ENCODE results near the gene WSCD2. TPM values are rescaled to one million over a fixed set of nuclear protein-coding genes. Genes with fewer than 3 reads are reported as not detected.

WSCD2 gene
- total RNA-seq, 1 donor from 2014 or later = not detected

DNA sequence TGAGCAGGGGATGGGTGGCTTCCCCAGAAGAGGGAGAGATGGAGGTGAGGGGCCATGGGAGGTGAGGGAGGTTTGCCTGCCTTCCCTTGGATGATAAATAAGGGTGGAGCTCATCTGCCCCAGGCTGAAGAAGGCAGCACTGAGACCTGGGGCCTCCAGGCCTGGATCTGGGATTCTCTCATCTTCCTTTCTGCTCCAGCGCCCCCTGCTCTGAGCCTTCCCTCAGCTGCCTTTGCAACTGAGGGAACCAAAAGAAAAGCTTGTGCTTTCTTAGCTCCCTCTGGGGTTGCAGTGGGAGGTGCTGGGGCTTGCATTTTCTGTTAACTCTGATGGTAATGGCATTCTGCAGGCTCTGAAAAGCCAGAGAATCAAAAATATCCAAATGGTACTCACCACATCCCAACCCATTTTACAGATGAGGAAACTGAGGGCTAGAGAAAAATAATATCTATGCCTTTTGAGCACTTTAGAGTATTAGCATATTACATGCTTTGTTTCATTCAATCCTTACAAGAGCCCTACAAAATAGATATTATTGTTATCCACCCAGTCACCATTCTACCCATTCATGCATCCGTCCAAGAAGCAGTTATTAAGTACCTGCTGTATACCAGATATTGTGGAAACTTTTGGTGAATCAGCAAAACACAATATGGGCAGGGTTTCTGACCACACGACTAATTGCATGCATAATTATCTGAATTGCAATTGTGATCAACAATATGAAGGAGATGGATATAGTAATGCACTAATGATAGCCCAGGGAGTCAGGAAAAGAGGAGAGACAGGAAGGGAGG, 102.2 kb downstream of the WSCD2 start:
- H3K27ac Mint-ChIP-seq = no peak overlapping the region
- intact Hi-C loops (cut with micrococcal nuclease) = no loop called here
- no peaks in the 10 kb centered on the region for H3K9me3 Mint-ChIP-seq
- no peaks in the 10 kb centered on the region for H3K27me3 Mint-ChIP-seq (ENCODE audit: insufficient read depth)
- no peak overlapping the region for H3K4me3 Mint-ChIP-seq
- no peaks in the 10 kb centered on the region for H3K4me1 Mint-ChIP-seq (ENCODE audit: low read depth)
- no peak for DNase-seq (ENCODE audit: low spot score)
- H3K36me3 Mint-ChIP-seq (ENCODE audit: low read depth) = no peaks in the 10 kb centered on the region

DNA sequence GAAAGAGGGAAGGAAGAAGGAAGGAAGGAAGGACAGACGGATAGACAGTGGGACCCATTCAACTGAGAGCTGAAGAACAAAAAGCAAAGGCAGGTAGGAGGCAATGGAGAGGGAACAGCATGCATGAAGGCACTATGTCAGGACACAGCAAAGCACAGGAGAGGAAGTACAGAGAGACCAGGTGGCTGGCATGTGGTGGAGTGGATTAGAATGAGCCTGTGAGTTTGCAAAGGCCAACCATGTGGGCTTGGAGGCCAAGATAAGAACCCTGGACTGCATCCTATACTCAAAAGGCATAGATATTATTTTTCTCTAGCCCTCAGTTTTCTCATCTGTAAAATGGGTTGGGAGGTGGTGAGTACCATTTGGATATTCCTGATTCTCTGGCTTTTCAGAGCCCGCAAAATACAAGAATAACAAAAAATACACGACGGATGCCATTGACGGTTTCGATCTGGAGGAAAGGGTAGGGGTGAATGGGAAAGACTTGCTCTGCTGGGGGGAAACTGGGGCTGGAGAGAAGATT, 102.9 kb downstream of the WSCD2 start:
- Mint-ChIP-seq H3K4me3 (no peak overlapping the region), H3K9me3 (no peaks in the 10 kb centered on the region), H3K36me3 (ENCODE audit: low read depth) (no peaks in the 10 kb centered on the region), H3K4me1 (ENCODE audit: low read depth) (no peaks in the 10 kb centered on the region), H3K27me3 (ENCODE audit: insufficient read depth) (no peaks in the 10 kb centered on the region), H3K27ac (no peak overlapping the region)
- intact Hi-C loops (cut with micrococcal nuclease) = no loop called here
- no peak for DNase-seq (ENCODE audit: low spot score)

DNA sequence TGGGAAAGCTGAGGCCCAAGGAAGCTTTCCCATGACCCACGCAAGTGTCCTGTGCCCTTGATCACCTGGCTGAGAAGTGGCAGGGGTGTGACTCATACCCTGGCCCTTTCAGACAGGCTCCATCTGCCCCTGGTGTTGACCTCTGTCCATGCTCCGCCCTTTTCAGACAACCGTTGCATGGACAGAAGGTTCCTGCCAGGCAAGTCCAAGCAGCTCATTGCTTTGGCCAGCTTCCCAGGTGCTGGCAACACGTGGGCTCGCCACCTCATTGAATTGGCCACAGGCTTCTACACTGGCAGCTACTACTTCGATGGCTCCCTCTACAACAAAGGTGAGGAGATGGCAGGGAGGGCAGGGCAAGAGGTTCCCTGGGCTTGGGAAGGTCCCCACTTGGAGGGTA, 103.5 kb downstream of the WSCD2 start:
- Mint-ChIP-seq H3K27me3 (ENCODE audit: insufficient read depth) (no peaks in the 10 kb centered on the region), H3K4me1 (ENCODE audit: low read depth) (no peaks in the 10 kb centered on the region), H3K36me3 (ENCODE audit: low read depth) (no peaks in the 10 kb centered on the region), H3K4me3 (no peak overlapping the region), H3K27ac (no peak overlapping the region), H3K9me3 (no peaks in the 10 kb centered on the region)
- intact Hi-C loops (cut with micrococcal nuclease) = no loop called here
- DNase-seq (ENCODE audit: low spot score) = no peak

DNA sequence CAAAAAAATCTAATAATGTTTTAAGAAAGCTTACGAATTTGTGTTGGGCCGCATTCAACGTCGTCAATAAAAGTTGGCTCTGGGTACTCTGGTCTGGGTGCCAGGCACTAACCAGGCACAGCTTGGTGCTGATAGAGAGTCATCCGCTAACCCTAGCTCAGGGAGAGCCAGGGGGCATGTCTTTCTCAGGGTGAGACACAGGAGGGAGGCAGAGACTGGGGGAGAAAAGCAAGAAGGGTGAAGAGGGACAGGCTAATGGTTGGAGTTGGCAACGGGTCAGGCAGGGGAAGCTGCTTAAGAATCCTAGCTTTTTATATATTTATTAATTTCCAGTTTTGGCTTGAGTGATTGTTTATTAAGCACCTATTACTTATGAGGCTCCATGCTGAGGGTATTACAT, 105.1 kb downstream of the WSCD2 start:
- Mint-ChIP-seq H3K4me1 (ENCODE audit: low read depth) (no peaks in the 10 kb centered on the region), H3K9me3 (no peaks in the 10 kb centered on the region), H3K4me3 (no peak overlapping the region), H3K27me3 (ENCODE audit: insufficient read depth) (no peaks in the 10 kb centered on the region), H3K27ac (no peak overlapping the region), H3K36me3 (ENCODE audit: low read depth) (no peaks in the 10 kb centered on the region)
- no peak for DNase-seq (ENCODE audit: low spot score)
- intact Hi-C loops (cut with micrococcal nuclease) = no loop called here

DNA sequence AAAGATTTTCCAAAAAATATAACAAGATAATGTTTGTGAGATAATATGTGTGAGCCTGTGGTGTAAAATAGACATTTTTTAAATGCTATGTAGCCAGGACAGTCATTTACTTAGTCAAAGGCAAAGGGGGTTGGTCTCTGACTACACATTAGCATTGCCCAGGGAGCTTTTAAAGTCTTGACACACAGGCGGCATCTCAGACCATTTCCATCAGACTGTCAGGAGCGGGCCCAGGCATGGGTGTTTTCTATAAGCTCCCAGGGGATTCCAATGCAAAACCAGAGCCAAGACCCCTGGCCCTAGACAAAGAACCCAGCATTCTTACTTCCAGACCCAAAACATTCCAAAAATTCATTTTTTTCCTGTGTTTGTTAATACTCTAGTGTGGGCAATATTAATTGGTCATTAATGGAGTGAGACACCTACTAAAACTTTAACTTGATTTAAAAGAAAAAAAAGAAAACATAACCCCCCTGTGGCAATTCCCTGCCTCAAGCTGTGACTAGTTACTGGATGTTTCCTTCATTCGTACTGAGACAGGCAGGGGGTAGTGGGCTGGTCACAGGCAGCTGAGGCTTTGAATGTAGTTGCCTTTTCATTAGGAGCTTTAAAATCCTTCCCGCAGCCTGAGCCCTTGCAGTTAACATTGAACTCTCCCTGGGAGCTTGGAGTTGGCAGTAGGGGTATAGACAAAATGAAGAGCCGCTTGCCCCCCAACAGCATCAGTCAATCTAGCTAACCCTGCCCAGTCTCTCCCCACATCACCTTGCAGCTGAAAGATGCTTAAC, 106.3 kb downstream of the WSCD2 start:
- no peak overlapping the region for H3K27ac Mint-ChIP-seq
- DNase-seq (ENCODE audit: low spot score) = no peak
- intact Hi-C loops (cut with micrococcal nuclease) = no loop called here
- H3K36me3 Mint-ChIP-seq (ENCODE audit: low read depth) = no peaks in the 10 kb centered on the region
- no peaks in the 10 kb centered on the region for H3K4me1 Mint-ChIP-seq (ENCODE audit: low read depth)
- H3K9me3 Mint-ChIP-seq = no peaks in the 10 kb centered on the region
- no peak overlapping the region for H3K4me3 Mint-ChIP-seq
- no peaks in the 10 kb centered on the region for H3K27me3 Mint-ChIP-seq (ENCODE audit: insufficient read depth)

DNA sequence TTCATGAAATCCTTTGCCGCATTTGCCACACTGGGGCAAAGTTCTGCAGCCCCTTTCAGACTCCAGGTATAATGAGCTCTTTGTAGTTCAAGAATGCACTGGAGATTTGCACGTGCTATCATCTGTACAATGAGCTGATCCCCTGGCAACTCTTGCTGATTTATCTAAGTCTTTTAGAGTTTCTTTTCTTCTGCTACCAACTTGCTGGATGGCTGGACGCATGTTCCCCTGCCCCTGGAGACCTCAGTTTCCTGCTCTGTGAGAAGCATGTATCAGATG, 106.8 kb downstream of the WSCD2 start:
- Mint-ChIP-seq H3K4me1 (ENCODE audit: low read depth) (no peaks in the 10 kb centered on the region), H3K36me3 (ENCODE audit: low read depth) (no peaks in the 10 kb centered on the region), H3K4me3 (no peak overlapping the region)

DNA sequence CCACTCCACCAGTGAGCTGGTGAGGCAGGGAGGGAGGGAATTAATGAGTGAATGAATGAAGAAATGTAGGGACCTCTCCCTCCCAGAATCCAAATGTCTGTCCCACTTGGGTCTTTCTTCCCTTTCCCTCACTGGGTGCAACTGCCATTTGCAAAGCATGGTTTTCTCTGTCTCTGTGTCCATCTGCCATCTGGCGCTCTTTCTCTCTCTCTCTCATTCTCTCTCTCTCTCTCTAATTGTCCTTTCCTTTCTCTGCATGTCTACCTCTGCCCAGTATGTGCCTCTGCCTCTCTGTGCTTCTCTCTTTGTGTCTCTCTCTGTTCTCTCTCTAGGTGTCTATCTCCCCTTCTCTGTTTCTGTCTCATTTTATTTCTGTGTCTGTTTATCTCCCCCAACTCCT, 107.3 kb downstream of the WSCD2 start:
- no peak overlapping the region for H3K27ac Mint-ChIP-seq
- no peaks in the 10 kb centered on the region for H3K27me3 Mint-ChIP-seq (ENCODE audit: insufficient read depth)
- H3K4me1 Mint-ChIP-seq (ENCODE audit: low read depth) = no peaks in the 10 kb centered on the region
- no peak overlapping the region for H3K4me3 Mint-ChIP-seq
- no peaks in the 10 kb centered on the region for H3K9me3 Mint-ChIP-seq
- DNase-seq (ENCODE audit: low spot score) = no peak
- no peaks in the 10 kb centered on the region for H3K36me3 Mint-ChIP-seq (ENCODE audit: low read depth)
- intact Hi-C loops (cut with micrococcal nuclease) = no loop called here

More for the DNA sequence above, 106.8 kb downstream of the WSCD2 start:
- no peaks in the 10 kb centered on the region for H3K27me3 Mint-ChIP-seq (ENCODE audit: insufficient read depth)
- H3K9me3 Mint-ChIP-seq = no peaks in the 10 kb centered on the region
- H3K27ac Mint-ChIP-seq = no peak overlapping the region
- no peak for DNase-seq (ENCODE audit: low spot score)
- intact Hi-C loops (cut with micrococcal nuclease) = no loop called here

DNA sequence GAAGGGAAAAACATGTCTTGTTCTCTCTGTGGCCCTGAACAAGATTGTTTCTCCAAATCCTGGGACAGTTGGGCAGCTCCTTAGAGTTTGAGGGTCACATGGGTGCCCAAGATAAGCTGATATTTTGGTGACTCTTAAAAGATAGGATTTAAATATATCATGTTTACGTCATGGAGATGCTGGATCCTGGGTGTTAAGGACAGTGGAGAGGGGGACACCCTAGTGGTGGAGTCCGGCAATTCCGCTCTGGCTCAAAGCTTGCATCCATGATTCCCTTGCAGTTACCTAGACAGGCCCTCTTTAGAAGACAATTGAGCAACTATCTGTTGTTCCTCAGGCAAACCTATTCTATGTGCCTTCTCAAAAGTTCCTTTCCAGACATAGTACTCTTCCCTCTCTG, 108.2 kb downstream of the WSCD2 start:
- no peak overlapping the region for H3K4me3 Mint-ChIP-seq
- intact Hi-C loops (cut with micrococcal nuclease) = no loop called here

DNA sequence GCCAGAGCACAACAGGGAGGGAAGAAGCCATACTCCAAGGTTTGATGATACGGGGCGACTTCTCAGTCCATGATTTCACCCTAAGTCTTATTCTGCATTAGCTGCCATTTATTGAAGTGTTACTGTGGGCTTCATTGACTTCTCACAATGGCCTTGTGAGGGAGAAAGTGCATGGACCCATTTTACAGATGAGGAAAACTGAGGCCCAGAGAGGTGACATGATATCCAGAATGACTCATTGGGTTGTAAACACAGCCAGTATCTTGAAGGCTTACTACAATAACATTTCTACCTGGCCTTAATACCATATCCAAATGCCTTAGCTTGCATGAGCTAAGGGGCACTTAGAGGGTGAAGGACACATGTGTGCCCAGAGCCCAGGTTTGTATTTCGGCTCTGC, 109.4 kb downstream of the WSCD2 start:
- H3K36me3 Mint-ChIP-seq (ENCODE audit: low read depth) = no peaks in the 10 kb centered on the region
- no peaks in the 10 kb centered on the region for H3K27me3 Mint-ChIP-seq (ENCODE audit: insufficient read depth)
- intact Hi-C loops (cut with micrococcal nuclease) = no loop called here
- H3K9me3 Mint-ChIP-seq = no peaks in the 10 kb centered on the region
- H3K4me1 Mint-ChIP-seq (ENCODE audit: low read depth) = no peaks in the 10 kb centered on the region
- H3K27ac Mint-ChIP-seq = no peak overlapping the region
- H3K4me3 Mint-ChIP-seq = no peak overlapping the region
- DNase-seq (ENCODE audit: low spot score) = no peak

More for the DNA sequence above, 108.2 kb downstream of the WSCD2 start:
- no peaks in the 10 kb centered on the region for H3K27me3 Mint-ChIP-seq (ENCODE audit: insufficient read depth)
- no peaks in the 10 kb centered on the region for H3K36me3 Mint-ChIP-seq (ENCODE audit: low read depth)
- no peaks in the 10 kb centered on the region for H3K4me1 Mint-ChIP-seq (ENCODE audit: low read depth)
- H3K27ac Mint-ChIP-seq = no peak overlapping the region
- H3K9me3 Mint-ChIP-seq = no peaks in the 10 kb centered on the region
- no peak for DNase-seq (ENCODE audit: low spot score)

DNA sequence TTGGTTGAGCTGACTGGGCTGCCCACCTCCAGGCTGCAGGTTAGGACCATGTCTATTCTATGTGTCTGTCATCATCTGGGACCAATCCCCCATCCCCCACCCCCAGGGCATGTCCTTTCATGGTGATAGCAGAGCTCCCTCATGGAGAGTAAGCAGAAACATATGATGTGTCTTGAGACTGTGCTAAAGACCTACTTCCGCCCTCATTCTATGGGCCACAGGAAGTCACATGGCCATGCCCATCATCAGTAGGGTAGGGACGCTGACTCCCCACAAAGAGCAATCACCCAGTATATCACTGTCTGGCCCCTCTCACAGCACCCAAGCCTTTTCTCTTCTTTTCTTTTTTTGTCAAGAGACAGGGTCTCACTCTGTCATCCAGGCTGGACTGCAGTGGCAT, 110.3 kb downstream of the WSCD2 start:
- Mint-ChIP-seq H3K9me3 (no peaks in the 10 kb centered on the region), H3K36me3 (ENCODE audit: low read depth) (no peaks in the 10 kb centered on the region), H3K27me3 (ENCODE audit: insufficient read depth) (no peaks in the 10 kb centered on the region), H3K4me3 (no peak overlapping the region), H3K27ac (no peak overlapping the region), H3K4me1 (ENCODE audit: low read depth) (no peaks in the 10 kb centered on the region)
- intact Hi-C loops (cut with micrococcal nuclease) = no loop called here
- no peak for DNase-seq (ENCODE audit: low spot score)

DNA sequence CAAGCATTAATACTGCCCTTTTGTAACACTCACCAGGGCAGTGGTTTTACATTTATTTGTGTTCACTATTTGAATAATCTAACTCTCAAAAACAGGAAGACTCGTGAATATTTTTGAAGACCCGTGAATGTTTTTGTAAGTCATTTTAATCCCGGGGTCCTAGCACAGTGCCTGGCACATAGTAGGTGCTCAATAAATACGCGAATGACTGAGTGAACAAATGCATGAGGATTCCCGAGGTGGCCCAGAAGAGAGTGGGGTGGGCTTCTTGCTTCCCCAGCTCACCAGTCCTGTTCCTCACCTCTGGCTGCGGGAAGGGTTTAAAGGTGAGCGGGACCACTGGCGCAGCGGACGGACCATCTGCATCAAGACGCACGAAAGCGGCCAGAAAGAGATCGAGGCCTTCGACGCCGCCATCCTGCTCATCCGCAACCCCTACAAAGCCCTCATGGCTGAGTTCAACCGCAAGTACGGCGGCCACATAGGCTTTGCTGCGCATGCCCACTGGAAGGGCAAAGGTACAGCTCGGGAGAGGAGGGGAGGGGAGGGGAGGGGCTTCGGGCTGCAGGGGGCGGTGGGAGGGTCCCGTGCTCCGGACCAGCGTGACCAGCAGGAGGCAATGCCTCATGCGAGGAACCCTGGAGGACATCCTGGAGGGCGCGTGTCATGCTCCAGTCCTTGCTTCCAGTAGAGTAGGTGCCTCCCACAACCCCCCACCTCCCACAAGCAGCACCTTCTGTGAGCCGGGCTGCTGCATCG, 111.1 kb downstream of the WSCD2 start:
- no peak overlapping the region for H3K4me3 Mint-ChIP-seq
- intact Hi-C loops (cut with micrococcal nuclease) = no loop called here
- no peaks in the 10 kb centered on the region for H3K36me3 Mint-ChIP-seq (ENCODE audit: low read depth)
- no peaks in the 10 kb centered on the region for H3K4me1 Mint-ChIP-seq (ENCODE audit: low read depth)
- H3K9me3 Mint-ChIP-seq = no peaks in the 10 kb centered on the region
- H3K27ac Mint-ChIP-seq = no peak overlapping the region
- DNase-seq (ENCODE audit: low spot score) = no peak
- H3K27me3 Mint-ChIP-seq (ENCODE audit: insufficient read depth) = peaks cover 2% of the 10 kb centered on the region

DNA sequence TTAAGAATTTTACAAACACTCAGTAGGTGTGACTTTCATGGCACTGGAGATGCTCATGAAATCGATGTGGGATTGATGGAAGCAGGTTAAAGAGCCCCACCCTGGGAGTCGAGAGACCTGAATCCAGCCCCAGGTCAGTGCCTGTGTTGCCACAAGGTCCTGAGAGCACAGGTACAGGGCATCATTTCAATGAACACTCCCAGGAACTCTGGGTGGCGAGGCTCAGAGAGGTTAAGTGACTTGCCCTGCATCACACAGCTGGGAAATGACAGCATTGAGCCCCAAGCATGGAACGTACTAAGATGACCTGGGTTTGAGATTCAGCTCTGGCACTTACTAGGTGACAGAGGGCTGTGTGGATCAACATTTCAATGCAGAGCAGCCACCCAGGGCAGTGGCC, 111.8 kb downstream of the WSCD2 start:
- DNase-seq (ENCODE audit: low spot score) = no peak
- H3K27me3 Mint-ChIP-seq (ENCODE audit: insufficient read depth) = peaks cover 4% of the 10 kb centered on the region
- H3K4me3 Mint-ChIP-seq = no peak overlapping the region
- no peaks in the 10 kb centered on the region for H3K4me1 Mint-ChIP-seq (ENCODE audit: low read depth)
- H3K9me3 Mint-ChIP-seq = no peaks in the 10 kb centered on the region
- no peaks in the 10 kb centered on the region for H3K36me3 Mint-ChIP-seq (ENCODE audit: low read depth)
- intact Hi-C loops (cut with micrococcal nuclease) = no loop called here
- no peak overlapping the region for H3K27ac Mint-ChIP-seq
